H4 (cell line): ENCODE measurements around the gene LAMTOR3. TPM values are rescaled to one million over a fixed set of nuclear protein-coding genes. Genes with fewer than 3 reads are reported as not detected.
A peak's percentile ranks its signal among the peaks of the same experiment; 100 is the strongest.

Experiments
- DNase-seq: peaks from one replicate; pipeline ENCODE4 v3.0.0-alpha.2; 2015; ENCODE audit warnings: low spot score
- total RNA-seq: library from RNA; depleted of rRNA; stranded (reverse); fragments of >200 nt; shearing (Covaris generic); gene quantifications from 2 replicates; pipeline ENCODE4 v1.2.3, GENCODE V29; 2014

The LAMTOR3 gene
- total RNA-seq, 1 experiment from 2014 or later, result 78.0 TPM

DNA sequence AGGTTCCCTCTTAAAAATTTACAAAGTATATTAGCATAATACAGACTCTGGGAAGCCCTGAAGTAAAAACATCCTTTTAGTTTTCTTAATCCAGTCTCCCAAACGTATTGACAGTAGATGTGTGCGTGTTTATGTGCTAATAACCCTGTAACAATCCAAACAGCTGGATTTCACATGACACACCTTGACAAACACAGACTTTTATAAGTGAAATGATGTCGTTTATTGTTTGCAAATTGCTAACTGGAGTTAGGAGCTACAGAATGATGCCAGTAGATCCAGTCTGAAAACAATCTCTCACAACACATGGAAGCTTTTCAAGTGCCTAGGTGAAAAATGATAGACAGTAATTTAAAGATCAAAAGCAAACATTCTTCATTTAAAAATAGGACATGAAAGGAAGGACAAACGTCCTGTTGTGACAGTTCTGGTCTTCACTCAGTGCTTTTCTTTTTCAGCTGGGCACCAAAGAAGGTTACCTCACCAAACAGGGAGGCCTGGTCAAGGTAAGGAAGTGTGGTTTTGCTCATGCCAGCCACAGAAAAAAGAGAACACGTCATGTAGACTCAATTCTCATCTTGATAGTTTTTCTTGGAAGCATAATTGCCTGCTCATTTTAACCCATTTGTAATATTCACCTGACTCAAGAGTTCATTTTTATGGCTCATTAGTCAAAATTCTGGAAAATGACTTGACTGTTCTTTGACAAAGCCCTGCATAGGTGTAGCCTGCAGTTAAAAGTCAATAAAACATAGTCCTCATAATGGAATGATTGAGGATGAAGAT, 32.9 kb downstream of the LAMTOR3 start:
- DNase-seq, result no peak

DNA sequence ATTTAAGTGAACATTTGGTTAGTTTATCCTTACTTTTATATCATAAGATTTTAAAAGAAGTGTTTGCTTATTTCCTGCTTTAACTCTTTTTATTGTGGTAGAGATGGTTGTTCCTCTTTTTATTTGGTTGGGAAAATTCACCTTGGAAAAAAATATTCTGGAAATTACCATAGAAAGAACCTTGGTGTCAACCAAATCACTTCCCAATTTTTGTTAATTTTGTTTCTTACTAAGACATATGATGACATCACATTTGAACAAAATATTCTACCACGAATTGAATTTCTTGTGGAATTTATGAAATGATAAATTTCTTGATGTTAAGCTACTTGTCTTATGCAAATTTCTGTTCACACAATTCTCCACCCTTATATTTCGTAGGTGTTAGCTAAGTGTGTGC, 33.7 kb downstream of the LAMTOR3 start:
- no peak for DNase-seq

DNA sequence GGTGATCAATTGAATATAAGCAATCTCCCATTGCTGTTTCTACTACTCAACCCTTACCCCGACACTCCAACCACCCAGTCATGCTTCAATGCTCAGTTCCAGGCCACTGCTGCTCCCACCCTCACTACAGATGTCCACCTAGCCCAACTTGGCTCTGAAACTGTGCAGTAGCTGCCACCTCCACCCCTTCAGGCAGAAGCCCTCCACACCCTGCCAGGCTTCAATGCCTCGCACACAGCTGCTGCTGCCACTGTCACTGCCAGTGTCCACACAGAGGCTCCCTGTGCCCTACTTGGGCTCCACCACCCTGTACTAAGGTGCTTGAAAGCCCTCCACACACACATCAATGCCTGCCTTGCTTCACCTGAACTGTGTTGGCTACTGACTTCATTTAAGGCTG, 34.6 kb downstream of the LAMTOR3 start:
- DNase-seq, result no peak

DNA sequence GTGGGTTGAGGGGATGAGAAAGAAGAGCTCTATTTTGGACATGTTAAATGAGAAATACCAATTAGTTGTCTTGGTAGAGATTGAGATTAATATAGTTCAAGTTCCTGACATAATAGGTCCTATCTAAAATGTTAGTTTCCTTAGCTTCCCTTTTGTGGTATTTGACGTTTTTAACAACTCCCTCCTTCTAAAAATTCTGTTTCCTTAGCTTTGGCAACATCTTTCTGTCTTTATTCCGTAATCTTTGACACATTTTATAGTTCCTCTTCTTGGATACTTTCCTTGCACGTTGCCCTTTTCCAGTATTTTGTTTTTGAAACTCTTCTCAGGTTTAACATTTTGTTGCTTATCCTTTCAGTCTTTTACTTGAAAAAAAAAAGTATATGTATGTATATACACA, 36.9 kb downstream of the LAMTOR3 start:
- DNase-seq, result no peak

DNA sequence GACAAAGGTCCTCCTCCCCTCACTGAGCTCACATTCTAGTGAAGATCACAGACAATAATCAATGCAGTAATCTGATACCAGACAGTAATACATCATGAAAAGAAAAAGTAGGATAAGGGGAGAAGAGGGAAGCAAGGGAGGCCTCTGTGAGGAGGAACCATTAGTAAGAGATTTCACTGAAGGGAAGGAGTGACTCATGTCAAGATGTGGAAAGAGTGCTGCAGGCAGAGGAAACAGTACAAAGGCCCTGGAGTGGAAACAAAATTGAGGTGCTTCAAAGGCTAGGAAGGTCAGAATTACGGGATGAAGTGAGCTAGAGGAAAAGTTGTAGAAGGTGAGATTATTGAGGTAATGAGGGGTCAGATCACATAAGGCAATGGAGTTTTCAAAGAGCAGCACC, 38.1 kb downstream of the LAMTOR3 start:
- DNase-seq, result peak; percentile 23

DNA sequence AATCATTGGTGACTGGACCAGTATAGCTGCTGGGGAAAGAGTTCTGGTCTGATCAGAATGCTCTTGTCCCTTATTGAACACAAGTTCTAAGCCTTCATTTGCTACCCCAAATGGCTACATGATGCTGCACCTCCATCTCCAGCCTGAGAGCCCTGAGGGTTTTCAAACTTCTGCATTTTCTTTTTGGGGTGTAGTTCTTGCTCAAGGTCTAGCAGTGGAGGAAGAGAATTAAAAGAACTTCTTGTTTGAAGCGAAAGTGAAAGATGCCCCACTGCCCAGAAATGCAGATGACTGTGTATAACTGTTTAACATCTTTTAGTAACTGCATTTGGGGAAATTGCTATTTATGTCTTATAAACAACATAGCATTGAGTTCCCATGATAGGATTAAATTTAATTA, 38.5 kb downstream of the LAMTOR3 start:
- no peak for DNase-seq

DNA sequence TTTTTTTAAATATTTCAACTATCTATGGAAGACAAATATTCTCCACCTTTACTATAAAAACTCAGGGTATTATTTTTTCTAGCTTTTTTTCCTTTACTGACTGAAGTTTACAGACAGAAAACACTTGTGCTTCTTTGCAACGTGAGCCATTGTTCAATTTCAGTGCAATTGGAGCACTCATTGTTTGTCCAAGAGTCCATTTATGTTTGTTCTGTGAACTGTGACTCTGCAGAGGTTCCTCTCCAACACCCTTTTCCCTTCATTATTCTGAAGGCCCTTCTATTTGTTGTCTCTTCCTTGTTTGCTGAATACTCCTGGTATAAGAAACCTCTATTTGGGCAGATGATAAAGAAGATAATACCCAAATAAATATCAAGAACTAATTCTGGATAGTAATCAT, 40.2 kb downstream of the LAMTOR3 start:
- DNase-seq, result no peak

DNA sequence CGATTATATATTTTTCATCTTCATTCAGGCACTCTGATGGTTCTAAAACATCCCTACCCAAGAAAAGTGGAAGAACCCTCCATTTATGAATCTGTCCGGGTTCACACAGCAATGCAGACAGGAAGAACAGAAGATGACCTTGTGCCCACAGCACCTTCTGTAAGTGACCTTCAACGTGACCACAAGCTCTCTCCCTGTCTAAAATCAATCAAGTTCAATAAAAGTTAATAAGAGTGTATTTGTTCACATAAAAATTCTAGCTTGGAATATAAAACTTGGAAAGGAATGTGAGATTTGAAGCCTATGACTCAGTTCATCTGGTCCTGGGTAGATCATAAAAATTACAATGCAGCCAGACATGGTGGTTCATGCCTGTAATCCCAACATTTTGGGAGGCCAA, 41.0 kb downstream of the LAMTOR3 start:
- DNase-seq, result no peak

DNA sequence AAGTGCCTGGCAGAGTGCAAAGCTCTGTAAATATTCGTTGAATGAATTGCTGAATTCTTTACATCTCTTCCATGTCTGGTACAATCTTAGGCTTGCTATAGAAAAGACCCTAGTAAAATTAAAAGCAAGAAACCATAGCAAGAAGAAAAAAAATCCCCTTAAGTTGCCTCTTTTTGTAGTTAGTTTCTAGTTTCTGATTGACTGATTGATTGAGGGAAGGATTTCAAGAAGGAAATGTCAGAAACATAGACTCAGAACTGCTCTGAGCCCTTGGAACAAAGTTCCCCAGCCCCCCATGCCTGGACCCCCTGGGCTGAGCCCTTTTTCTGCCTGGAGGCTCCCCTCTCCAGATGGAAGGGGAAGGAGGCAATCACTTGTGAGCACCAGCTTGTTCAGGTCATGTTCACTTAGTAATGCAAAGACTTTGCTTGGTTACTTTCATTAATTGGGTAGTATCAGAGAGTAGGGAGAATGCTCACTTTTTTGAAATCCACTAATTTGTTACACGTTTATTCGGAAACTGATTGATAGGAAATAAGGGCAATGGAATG, 42.0 kb downstream of the LAMTOR3 start:
- DNase-seq, result no peak

DNA sequence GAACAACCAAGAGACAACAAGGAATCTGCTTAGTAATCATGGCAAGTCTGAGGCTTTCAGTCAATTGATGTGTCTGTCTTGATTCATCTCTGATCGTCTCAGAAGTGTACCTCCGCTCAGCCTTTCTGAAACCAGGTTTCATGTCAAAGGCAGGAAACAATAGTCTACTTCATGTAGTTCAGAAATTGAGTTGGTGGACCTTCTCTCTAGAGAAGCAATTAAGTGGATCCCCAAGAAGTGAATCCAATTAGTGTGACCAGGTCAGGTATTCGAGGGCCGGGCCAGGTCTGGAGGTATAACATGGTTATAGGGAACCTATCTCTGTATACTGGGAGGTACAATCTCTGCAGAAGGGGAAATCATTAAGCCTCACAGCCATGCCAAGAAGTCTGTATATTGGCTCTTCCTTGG, 45.6 kb downstream of the LAMTOR3 start:
- no peak for DNase-seq

DNA sequence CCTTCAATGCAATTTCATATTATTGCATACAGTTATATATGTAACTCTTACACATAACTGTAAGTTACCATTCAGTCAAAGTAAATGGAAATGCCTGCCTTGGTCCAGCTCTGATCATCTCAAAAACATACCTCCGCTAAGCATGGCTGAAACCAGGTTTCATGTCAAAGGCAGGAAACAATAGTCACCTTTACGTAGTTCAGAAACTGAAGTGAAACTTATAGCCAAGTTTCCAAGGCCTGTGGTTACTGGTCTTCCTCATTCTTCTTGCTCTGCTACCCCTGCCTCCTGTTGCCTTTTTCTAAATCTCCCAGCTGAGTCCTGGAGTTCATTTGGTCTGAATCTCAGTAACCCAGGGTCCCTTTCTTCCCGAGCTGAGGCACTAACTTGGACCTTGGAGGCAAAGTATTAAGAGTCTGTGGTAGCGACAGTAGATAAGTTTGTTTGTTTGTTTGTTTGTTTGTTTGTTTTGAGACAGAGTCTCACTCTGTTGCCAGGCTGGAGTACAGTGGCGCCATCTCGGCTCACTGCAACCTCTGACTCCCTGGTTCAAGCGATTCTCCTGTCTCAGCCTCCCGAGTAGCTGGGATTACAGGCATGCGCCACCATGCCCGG, 46.8 kb downstream of the LAMTOR3 start:
- DNase-seq, result no peak

DNA sequence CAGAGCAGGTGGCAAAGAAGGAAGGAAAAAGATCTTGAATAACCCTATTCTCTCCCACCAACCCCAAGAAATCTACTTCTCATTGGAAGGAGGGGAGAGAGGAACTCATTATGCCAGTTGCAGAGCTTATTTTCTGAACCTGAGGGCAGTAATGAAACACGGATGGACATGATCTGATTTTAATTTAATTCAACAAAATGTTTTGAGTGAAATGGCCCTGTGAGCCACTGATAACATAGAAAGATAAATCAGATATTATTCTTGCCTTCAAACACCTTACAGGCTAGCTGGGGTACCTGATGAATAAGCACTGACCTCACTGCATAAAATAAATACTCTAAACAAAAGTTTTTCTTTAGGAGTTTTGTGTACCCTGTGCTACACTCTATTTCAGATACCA, 47.3 kb downstream of the LAMTOR3 start:
- DNase-seq, result no peak

DNA sequence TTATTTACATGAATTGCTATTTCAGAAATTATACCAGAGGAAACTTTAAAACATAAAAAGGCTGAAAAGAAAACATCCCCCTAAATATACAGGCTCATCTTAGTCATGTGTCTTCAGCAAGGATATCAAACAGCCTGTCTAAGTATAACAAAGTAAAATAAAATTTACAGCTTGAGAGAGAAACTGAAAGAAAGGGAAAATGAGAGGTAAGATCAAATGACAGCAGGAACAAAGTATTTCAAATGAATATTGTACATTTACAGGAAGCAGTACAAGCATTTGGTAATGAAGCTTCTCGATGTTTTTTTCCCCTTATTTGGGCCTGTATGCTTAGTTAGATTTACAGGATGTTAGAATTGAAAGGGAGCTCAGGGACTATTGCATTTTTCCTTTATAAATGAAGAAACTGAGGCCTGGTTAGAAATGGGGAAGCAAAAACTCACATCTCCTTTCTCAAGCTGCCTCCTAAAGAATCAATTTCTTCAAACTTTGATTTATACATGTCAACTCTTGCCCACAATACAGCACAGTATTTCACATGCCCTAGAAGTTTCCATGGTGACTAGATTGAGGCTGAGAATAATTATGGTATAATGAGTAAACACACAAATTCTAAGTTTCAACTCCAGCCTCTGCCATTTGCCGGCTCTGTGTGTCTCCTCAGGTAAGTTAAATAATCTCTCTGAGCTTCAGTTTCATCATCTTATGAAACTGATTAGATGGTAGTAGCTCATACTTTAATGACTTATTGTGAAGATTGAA, 48.3 kb downstream of the LAMTOR3 start:
- DNase-seq, result no peak

DNA sequence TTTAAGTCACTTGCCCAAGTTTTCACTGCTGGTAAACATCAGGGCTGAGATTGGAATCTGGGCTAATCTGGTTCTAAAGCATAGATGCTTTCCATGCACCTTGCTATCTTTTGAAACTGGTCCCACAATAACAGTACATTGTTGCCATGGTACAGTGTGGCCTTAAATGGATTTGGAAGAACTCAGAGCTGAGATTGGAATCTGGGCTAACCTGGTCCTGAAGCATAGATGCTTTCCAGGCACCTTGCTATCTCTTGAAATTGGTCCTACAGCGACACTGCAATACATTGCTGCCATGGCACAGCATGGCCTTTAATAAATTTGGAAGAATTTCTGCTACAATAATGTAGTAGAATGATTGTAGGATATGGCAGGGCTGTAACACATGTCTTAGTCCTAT, 49.0 kb downstream of the LAMTOR3 start:
- no peak for DNase-seq

DNA sequence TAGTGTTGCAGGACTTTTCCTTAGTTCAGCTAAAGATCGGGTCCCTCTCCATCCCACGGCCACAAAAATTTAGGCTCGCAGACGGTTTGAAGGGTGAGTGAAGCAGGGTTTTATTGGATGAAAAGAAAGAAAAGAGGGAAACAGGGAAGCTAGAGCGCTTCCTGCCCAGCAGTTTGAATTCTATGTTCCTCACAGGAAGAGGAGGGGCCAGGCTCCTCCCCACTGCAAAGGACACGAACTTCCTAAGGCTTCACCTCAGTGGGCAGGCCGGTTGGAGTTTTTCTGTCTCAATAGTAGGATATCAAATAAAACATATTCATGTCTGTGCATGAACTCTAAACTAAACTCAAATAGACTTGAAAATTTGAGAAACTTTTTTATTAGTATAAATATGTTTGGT, 50.2 kb downstream of the LAMTOR3 start:
- DNase-seq, result no peak

DNA sequence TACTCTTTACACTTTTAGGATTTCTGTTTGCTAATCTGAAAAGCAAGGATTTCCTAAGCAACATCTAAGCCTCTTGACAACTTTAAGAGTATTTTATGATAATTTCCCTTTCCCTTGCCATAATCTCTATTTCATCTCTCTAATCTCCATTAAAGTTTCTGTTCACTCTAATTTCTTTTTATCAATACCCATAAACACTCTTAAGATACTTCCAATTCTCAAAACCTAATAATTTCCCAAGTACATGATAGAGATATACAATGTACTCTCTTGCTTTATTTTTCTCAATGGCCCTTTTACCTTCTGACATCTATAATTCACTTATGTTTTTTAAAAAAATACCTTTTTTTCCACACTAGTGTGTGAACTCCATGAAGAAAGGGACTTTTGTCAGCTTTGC, 50.8 kb downstream of the LAMTOR3 start:
- DNase-seq, result no peak

DNA sequence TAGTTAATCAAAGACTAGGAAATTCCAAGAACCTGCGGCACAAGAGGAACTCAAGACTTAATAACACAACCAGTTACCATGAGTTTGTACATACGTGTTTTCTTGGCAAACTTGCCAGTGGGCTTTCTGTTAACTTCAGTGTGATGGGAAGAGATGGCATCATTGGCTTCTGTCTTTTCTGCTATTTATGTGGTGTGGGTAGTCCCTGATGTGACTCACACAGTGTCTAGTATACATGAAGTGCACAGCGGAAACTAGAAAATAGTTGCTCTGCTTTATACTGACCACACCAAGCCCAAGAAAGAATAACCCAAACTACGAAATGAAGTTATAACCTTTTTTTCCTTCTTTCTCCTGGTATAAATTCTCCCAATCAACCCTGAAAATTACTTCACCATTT, 53.1 kb downstream of the LAMTOR3 start:
- DNase-seq, result no peak

DNA sequence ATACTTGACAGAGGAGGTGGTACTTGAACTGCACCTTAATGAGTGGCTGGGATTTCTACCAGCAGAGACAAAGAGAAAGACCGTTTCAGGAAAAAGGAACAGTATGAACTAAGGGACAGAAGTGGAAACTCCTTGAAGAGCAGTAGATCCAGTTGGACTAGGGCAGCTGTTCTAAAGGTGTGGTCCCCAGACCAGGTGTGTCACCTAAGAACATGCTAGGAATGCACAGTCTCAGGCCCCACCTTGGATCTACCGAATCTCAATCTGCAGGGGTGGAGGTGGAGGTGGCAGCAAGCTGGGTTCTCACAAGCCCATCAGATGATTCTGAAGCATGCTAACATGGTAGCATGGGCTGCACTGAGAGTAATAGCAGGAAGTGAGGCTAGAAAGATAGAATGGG, 55.3 kb downstream of the LAMTOR3 start:
- no peak for DNase-seq

DNA sequence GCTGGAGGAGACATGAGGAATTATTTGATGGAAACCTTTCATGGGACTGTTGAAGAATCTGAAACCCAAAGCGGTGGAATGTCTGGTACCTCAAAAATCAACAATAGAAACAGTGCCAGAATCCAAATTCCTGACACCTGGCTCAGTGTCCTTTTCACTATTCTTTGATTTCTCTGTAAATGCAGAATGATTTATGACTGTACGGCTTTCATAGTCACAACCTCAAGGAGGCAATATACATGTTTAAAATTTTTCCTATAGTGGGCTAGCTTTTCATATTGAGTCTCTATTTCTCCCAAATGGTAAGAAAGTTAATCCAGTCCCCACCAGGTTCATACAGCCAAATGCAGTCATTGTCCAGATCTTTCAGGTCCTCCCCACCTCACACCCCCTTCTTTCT, 58.3 kb downstream of the LAMTOR3 start:
- DNase-seq, result no peak

DNA sequence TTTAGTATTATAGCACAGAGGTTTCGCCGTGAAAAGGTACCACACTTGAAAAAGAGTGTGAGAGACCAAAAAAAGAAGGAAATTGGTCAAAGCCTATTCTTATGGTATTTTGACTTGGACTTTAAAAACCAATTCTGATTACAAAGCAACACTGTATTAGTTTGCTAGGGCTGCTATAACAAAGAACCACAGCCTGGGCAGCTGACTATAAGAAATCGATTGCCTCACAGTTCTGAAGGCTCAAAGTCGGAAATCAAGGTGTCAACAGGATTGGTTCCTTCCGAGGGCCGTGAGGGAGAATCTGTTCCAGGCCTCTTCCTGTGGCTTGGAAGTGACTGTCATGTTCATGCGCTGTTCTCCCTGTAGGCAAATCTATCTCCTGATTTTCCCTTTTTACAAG, 59.7 kb downstream of the LAMTOR3 start:
- DNase-seq, result no peak

DNA sequence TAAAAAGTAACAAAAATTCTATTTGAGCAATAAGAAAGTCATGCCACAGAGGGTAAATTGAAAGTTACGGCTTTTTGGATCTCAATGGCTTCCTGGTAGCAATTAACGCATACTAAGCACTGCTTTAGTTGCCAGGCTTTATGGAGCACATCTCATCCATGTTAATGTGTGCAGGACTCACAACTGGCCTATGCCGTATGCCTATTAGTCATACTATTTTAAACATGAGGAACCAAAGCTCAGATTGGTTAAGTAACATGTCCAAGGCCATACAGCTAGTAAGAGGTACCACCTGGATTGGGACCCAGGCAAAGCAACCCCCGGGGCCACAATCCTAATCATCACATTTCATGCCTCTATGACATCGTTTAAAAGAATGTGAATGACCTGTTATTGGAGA, 60.5 kb downstream of the LAMTOR3 start:
- DNase-seq, result no peak

DNA sequence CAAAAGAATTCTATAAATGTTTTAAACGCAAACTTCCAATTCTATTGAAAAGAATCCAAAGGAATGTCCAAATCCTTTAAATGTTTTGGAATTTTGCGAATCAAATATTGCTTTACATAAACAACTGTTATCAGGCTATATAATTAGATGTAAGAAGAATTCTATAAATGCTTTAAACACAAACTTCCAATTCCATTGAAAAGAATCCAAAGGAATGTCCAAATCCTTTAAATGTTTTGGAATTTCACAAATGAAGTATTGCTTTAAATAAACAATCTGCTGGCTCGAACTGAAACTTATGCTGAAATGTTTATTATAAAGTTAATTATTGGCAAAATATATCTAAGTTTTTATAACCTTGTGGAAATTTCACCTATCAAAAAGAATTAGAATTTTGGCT, 61.5 kb downstream of the LAMTOR3 start:
- no peak for DNase-seq

DNA sequence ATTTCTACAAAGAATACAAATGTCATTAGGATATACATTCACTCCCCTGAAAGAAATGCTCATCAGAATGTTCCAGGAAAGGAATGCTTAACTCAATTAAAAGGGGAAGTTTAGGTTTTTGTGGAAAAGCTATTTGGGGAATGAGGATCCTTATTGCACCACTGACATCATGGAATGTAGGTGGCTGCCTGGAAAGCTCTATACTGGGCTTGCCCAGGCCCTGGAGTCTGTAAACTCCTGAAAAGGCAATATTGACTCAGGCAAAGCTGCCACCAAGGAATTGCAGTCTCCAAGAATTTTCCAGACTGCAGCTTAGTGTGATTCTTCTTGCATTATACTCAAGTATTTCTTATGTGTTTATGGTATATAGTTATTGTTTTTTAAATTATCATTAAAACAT, 61.9 kb downstream of the LAMTOR3 start:
- no peak for DNase-seq
